K562 (cell line): ENCODE measurements around the gene ROM1. TPM values are rescaled to one million over a fixed set of nuclear protein-coding genes. Genes with fewer than 3 reads are reported as not detected.

Experiments
- AFF4 ChIP-seq: sonication (generic); formaldehyde crosslinking; IDR thresholded peaks from 2 replicates; pipeline ENCODE4 v1.8.0; 2023; ENCODE audit warnings: mild to moderate bottlenecking, missing genetic modification reagents
- ATF3 ChIP-seq, 2 experiments: fragments of 450-650 bp in 1 of 2; sonication (generic) in 1 of 2; formaldehyde crosslinking in 1 of 2; IDR thresholded peaks in 1 of 2; conservative IDR thresholded peaks in 1 of 2; 2 replicates each; pipeline versions ENCODE4 v1.6.1 to v1.8.1; 2016 to 2023; ENCODE audit warnings: mild to moderate bottlenecking in 2 of 2, moderate library complexity in 2 of 2, inconsistent platforms in 1 of 2, missing genetic modification reagents in 1 of 2
- ATF7 ChIP-seq: fragments of 450-650 bp; IDR thresholded peaks from 2 replicates; pipeline ENCODE4 v1.7.1; 2014; ENCODE audit warnings: mild to moderate bottlenecking, moderate library complexity
- BHLHE40 ChIP-seq: IDR thresholded peaks from 2 replicates; pipeline ENCODE4 v1.6.1; 2011; ENCODE audit warnings: low read length, improper control_type of control experiment
- ETS1 ChIP-seq: conservative IDR thresholded peaks from 2 replicates; pipeline ENCODE4 v1.6.1; 2011; ENCODE audit warnings: low read depth, mild to moderate bottlenecking, low read length; ENCODE audit not compliant: control insufficient read depth
- FOS ChIP-seq: IDR thresholded peaks from 3 replicates; pipeline ENCODE4 v1.6.1; 2011; ENCODE audit not compliant: insufficient read length; ENCODE audit errors: extremely low read depth
- FOXK1 ChIP-seq: sonication (generic); formaldehyde crosslinking; IDR thresholded peaks from 2 replicates; pipeline ENCODE4 v1.8.0; 2022; ENCODE audit warnings: missing genetic modification reagents, mild to moderate bottlenecking, borderline replicate concordance
- GTF3C2 ChIP-seq: IDR thresholded peaks from 3 replicates; pipeline ENCODE4 v1.6.1; 2011; ENCODE audit warnings: borderline replicate concordance, mild to moderate bottlenecking, moderate library complexity; ENCODE audit not compliant: insufficient read length; ENCODE audit errors: extremely low read depth
- HMGXB4 ChIP-seq: sonication (generic); formaldehyde crosslinking; IDR thresholded peaks from 2 replicates; pipeline ENCODE4 v1.8.1; 2023; ENCODE audit warnings: mild to moderate bottlenecking, missing genetic modification reagents
- NR4A1 ChIP-seq, 2 experiments: fragments of 250-450 bp in 1 of 2; fragments of 450-650 bp in 1 of 2; sonication (Bioruptor Pico) in 1 of 2; IDR thresholded peaks; 2 replicates each; pipeline versions ENCODE4 v1.4.0 to v1.6.1; 2016 to 2020; ENCODE audit warnings: mild to moderate bottlenecking in 2 of 2, missing compliant biosample characterization in 1 of 2, missing genetic modification characterization in 1 of 2, moderate library complexity in 1 of 2
- SMARCE1 ChIP-seq: fragments of 450-650 bp; IDR thresholded peaks from 2 replicates; pipeline ENCODE4 v1.7.1; 2016; ENCODE audit warnings: mild to moderate bottlenecking
- ZNF766 ChIP-seq: fragments of 200-800 bp; sonication (Bioruptor generic); conservative IDR thresholded peaks from 2 replicates; pipeline ENCODE4 v1.6.1; 2016; ENCODE audit warnings: missing genetic modification characterization, missing compliant biosample characterization
- polyA plus RNA-seq, 8 experiments: library from polyadenylated mRNA; depleted of rRNA in 4 of 8; stranded (reverse) in 5 of 8; unstranded in 3 of 8; fragments of >200 nt; fragmentation: Nextera tagmentation in 2 of 8; fragmentation: Illumina TruSeq in 1 of 8; extraction: Ambion mirVana in 2 of 8; extraction: Trizol in 1 of 8; gene quantifications; 2 replicates each; pipeline versions ENCODE4 v1.2.1 to v1.2.3, GENCODE V29; 2011 to 2014; ENCODE audit warnings: inconsistent platforms in 1 of 8, missing spikeins in 1 of 8
- total RNA-seq, 7 experiments: library from RNA; depleted of rRNA in 6 of 7; stranded (reverse); fragments of >200 nt in 6 of 7; fragmentation: Illumina TruSeq in 2 of 7; extraction: Trizol in 2 of 7; gene quantifications; 2 replicates each; pipeline versions ENCODE4 v1.2.1 to v1.2.3, GENCODE V29; 2011 to 2021; ENCODE audit warnings: low replicate concordance in 1 of 7

The ROM1 gene
- total and polyA plus RNA-seq, 9 of the 15 experiments (the other 6 are each of a cell fraction or from before 2014, with no cell fraction given), result 0.75 to 4.0 (median 2.6) TPM

- TF ChIP-seq ATF3 (IDR thresholded peaks at IDR 0.05) (no peak), ATF3 (CRISPR knock-in tag; conservative IDR thresholded peaks at IDR 0.05) (peak; percentile 64; the same call in 1 of the 2 replicates), HMGXB4 (CRISPR knock-in tag) (peak; percentile 72; the same call in 1 of the 2 replicates), SMARCE1 (peak; percentile 56), AFF4 (CRISPR knock-in tag) (peak; percentile 80; the same call in 1 of the 2 replicates), ETS1 (peak; percentile 32; the same call in 1 of the 2 replicates), ATF7 (peak; percentile 76; the same call in 1 of the 2 replicates), BHLHE40 (no peak), NR4A1 (CRISPR knock-in tag; IDR thresholded peaks at IDR 0.05) (no peak), NR4A1 (tag; IDR thresholded peaks at IDR 0.05) (no peak), GTF3C2 (no peak), FOXK1 (0 out of 2 replicates have a peak, but pooled peaks have one; percentile 15), ZNF766 (CRISPR knock-in tag) (no peak), FOS (peak; percentile 3)
These were observed 39.3 kb upstream of the ROM1 start, which contains the start of gene EEF1G (continued) for GRCh38 chr11:62573592-62574362.
